ENCODE measurements around the gene C12orf57. TPM values are rescaled to one million over a fixed set of nuclear protein-coding genes. Genes with fewer than 3 reads are reported as not detected.
"Not testable (repeated sequence)": the region's sequence is repeated elsewhere in the genome, so short reads cannot be mapped to it uniquely, and the experiment has no call there.

Gene C12orf57, protein sequence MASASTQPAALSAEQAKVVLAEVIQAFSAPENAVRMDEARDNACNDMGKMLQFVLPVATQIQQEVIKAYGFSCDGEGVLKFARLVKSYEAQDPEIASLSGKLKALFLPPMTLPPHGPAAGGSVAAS
- total RNA-seq, result 162 TPM
- long read RNA-seq, transcript C12orf57-201 (3 exons, 560 nt), result major isoform, 44 of 51 reads
- long read RNA-seq, partial matches to known transcripts, result 3 of 51 reads
- long read RNA-seq, other reads (novel, unspliced or antisense), result 0 of 51 reads

DNA sequence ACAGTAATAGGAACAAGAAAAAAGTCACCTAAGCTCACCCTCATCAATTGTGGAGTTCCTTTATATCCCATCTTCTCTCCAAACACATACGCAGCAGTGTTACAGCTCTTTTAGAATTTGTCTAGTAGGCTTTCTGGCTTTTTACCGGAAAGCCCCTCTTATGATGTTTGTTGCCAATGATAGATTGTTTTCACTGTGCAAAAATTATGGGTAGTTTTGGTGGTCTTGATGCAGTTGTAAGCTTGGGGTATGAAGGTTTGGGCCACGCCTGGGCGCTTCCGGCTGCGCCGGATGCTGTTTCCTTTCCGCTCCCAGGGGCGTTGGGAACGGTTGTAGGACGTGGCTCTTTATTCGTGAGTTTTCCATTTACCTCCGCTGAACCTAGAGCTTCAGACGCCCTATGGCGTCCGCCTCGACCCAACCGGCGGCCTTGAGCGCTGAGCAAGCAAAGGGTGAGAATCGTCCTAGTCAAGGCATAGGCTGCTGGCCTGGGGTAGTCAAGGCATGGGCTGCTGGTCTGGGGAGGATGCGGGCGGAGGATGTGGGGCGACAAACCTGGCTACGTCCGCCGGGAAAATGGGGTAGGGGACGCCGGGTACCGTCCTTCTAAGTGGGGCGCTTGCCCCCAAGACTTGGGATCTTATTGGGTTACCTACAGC lies at the start of gene C12orf57, which contains the start of gene RNU7-1:
TSS of gene C12orf57 (plus strand) at position 301 of the 659 bp plus-strand sequence. CDS start at position 401, 100 bp downstream.
TSS of gene RNU7-1 (plus strand) at position 95 of the 659 bp plus-strand sequence.
- intact Hi-C loops (cut with DNase I), result loop anchor here (1.0 to 5.0 kb wide), 4 partner anchors 19 to 165 kb away; partner anchors contain the start of gene C1RL
- no peak for DNase-seq (ENCODE audit: low spot score)

DNA sequence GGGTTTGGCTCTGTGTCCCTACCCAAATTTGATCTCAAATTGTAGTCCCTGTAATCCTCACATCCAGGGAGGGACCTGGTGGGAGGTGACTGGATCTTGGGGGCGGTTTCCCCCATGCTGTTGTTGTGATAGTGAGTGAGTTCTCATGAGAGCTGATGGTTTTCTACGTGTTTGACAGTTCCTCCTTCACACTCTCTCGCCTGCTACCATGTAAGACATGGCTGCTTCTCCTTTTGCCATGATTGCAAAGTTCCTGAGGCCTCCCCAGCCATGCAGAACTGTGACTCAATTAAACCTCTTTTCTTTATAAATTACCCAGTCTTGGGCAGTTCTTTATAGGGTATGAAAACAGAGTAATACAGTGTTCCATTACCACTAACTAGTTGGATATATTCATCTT lies 49.5 kb upstream of the C12orf57 start:
- intact Hi-C loops (cut with DNase I), result no loop called here
- no peak for DNase-seq (ENCODE audit: low spot score)

DNA sequence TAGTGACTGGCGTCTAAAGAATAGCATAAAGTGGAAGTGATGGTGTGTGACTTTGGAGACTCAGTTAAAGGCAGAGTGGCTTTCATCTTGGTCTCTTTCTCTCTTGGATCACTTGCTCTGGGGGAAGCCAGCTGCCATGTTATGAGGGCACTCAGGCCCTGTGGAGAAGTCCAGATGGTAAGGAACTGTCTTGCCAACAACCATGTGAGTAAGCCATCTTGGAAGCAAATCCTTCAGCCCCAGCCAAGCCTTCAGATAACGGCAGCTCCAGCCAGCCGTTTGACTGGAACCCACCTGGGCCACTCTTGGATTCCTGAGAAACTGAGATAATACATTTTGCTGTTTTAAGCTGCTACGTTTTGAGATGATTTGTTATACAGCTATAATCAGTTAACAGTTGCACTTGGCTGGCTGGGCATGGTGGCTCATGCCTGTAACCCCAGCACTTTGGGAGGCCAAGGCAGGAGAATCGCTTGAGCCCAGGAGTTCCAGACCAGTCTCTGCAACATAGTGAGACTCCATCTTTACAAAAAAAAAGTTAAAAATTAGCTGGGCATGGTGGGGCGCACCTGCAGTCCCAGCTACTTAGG lies 46.9 kb upstream of the C12orf57 start:
- no peak for DNase-seq (ENCODE audit: low spot score)
- intact Hi-C loops (cut with DNase I), result no loop called here

DNA sequence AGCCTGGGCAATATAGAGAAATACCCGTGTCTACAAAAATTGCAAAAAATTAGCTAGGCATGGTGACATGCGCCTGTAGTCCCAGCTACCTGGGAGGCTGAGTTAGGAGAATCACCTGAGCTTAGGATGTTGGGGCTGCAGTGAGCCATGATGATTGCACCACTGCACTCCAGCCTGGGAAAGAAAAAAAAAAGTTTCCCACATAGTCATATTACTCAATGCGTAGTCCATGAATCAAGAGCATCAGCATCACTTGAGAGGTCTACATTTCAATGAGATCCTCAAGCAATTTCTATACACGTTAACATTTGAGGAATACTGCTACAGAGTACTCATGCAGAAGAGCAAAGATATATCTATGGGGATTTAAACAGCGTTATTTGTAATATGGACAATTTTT lies 44.4 kb upstream of the C12orf57 start:
- DNase-seq (ENCODE audit: low spot score), result no peak
- intact Hi-C loops (cut with DNase I), result no loop called here

DNA sequence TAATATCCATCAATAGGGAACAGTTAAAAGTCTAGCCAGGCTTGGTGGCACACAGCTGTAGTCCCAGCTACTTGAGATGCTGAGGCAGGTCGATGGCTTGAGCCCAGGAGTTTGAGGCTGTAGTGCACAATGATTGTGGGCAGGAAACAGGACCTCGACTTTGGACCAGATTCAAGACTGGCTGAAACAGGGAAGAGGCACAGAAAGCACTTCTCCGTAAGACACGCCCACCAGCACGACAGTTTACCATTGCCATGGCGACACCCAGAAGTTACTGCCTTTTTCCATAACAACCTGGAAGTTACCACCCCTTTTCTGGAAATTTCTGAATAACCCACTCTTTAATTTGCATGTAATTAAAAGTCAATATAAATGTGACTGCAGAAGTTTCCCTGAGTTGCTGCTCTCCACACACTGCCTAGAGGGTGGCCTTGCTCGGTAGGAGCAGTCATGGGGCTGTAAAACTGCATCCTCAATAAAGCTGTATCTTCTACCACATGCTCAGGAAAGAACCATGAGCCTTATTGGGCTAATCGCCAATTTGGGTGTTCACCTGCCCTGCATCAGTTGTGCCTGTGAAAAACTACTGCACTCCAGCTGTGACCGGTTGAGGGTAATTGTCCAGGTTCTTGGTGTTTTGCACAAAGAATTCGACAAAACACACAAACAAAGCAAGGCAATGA lies 43.8 kb upstream of the C12orf57 start:
- intact Hi-C loops (cut with DNase I), result no loop called here
- peak; percentile 89 for DNase-seq (ENCODE audit: low spot score)

DNA sequence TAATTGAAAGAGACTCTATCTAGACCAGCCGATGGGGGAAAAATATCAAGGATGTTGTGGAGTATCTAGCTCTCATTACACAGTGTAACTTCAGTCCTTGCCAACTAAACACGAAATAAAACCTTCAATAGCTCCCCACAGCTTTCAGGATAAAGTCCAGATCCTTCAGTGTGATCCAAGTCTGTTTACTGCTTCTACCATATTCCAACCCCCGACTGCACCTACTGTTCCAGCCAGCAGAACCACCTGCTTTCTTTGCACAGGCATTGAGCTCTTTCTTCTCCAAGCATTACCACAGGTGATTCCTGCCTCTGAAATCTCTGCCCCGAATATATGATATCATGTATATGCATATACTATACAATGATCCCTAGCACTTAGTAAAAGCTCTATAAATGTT lies 41.4 kb upstream of the C12orf57 start:
- intact Hi-C loops (cut with DNase I), result no loop called here
- no peak for DNase-seq (ENCODE audit: low spot score)

DNA sequence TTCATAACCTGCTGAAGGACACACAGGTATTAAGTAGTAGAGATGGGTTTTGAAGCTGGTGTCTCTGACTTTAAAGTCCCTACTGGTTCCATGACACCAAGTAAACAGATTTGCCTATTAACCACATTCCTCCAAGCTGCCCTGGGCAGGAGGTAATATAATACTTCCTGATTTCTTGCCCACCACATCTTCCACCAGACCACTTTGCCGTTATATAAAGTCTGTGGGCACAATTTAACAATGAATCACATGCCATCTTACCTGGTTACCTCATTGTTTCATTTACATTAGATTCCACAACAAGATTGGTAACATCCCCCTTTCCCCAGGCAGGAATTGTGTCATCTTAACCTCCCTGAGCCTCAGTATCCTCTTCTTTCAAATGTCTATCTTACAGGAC lies 40.1 kb upstream of the C12orf57 start:
- no peak for DNase-seq (ENCODE audit: low spot score)
- intact Hi-C loops (cut with DNase I), result loop anchor here (2.0 kb wide), 1 partner anchor 31 kb away; the partner anchor contains the start of gene SPSB2

DNA sequence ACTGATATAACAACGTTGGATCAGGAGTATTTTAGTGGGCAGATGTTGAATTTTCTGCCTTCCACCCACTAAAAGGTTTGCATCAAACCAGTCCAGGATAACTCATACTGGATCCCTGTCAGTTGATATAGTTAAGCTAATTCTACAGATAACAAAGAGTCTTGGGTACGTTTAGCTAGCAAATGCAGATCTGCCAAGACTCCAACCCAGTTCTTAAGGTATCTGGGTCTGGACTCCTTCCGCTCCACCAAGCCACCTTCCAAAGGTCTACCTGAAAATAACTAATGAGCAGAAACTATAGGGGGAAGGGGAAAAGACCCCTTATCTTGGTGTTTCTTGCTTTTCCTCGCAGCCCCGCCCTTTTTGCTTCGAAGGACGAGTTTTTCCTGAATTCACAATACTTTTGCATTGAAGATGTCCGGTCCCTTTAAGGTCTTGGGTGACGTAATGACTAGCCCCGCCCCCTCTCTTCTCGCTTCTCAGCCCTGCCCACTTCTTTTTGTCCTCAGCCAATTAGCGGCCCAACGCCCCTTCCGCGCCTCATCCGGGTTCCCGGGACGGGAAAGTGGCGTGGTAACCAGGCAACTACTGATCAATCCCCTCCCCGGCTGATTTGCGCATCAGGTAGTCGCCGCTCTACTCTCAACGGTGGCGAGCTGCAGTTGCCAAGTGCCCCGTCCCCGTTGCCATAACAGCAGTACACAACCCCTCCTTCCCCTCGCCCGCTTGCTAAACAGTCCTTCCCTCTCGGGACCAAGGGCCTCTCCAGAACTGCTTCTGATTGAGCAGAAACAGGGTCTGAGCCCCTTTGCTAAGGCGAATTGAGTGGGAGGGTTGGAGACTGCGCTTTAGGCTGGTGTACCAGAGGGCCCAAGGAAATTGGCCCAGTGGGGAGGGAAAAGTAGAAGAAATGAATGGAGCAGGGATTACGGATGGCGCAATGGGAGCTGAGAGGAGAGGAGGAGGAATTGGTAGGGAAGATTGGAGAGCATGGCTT lies 39.2 kb upstream of the C12orf57 start, which contains the start of gene LRRC23:
TSS of gene LRRC23 (plus strand) at position 543 of the 997 bp plus-strand sequence. CDS start 812 bp downstream, outside the sequence.
- intact Hi-C loops (cut with DNase I), result loop anchor here (2.0 kb wide), 1 partner anchor 32 kb away; the partner anchor contains the start of gene SPSB2
- peak; percentile 98 for DNase-seq (ENCODE audit: low spot score)

DNA sequence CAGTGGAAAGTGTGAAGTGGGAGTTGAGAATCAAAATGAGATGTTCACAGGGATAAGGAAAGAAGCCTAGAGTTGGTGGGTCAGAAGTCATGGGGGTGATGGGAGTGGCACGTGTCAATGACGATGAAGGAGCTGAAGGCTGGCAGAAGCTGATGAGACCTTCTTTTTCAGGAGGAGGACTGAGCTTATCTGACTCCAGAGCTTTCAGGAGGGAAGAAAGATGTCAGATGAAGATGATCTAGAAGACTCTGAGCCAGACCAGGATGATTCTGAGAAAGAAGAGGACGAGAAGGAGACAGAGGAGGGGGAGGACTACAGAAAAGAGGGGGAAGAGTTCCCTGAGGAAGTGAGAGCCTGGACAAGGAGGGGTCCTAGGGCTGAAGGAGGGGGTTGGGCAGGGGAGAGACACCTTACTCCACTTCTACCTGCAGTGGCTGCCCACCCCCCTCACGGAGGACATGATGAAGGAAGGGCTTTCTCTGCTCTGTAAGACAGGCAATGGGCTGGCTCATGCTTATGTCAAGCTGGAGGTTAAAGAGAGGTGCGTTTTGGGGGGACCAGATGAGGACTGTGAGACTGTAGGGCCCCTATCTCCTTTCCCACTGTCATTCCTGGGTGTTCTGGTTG lies 38.3 kb upstream of the C12orf57 start:
- intact Hi-C loops (cut with DNase I), result loop anchor here (2.0 kb wide), 1 partner anchor 33 kb away; the partner anchor contains the start of gene SPSB2

DNA sequence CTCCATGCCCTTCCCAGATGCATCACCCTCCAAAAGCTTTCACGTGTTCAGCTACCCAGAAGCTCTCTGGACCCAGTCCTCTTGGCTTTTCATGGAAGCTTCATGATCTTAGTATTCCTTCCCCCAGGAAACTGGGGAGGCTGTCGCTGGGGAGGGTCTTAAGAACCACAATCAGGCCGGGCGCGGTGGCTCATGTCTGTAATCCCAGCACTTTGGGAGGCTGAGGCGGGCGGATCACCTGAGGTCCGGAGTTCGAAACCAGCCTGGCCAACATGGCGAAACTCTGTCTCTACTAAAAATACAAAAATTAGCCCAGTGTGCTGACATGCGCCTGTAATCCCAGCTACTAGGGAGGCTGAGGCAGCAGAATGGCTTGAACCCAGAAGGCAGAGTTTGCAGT lies 35.7 kb upstream of the C12orf57 start:
- DNase-seq (ENCODE audit: low spot score); intact Hi-C loops (cut with DNase I): not testable (repeated sequence)

More for the DNA sequence above, 38.3 kb upstream of the C12orf57 start:
- DNase-seq (ENCODE audit: low spot score), result no peak

DNA sequence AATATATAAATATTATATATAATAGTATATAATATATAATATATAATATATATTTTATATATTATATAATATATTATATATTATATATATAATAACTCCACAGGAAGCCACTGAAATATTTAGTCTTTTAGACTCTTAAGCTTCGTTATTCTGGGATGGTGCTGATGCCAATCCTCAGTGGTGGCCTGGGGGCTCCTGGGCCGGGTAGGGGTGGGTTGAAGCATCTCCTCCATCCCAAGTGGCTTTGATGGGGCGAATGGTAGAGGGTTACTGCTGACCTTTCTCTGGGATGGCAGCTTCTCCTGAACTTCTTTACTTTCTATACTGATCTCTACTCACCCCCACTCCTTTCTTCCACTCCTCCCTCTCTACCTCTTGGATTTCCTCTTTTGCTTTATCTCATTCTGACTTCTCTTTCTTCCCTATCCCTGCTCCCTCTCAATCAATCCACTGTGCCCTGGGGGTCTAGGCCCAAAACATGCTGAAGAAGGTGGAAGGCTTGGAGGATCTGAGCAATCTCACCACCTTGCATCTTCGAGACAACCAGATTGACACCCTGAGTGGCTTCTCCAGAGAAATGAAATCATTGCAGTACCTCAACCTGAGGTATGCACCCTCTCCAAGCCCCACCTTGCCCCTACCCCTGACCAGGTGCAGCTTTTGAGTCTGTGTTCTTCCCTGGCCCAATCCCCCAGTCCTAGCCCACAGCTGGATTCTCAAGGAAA lies 34.2 kb upstream of the C12orf57 start:
- no peak for DNase-seq (ENCODE audit: low spot score)
- intact Hi-C loops (cut with DNase I), result no loop called here

DNA sequence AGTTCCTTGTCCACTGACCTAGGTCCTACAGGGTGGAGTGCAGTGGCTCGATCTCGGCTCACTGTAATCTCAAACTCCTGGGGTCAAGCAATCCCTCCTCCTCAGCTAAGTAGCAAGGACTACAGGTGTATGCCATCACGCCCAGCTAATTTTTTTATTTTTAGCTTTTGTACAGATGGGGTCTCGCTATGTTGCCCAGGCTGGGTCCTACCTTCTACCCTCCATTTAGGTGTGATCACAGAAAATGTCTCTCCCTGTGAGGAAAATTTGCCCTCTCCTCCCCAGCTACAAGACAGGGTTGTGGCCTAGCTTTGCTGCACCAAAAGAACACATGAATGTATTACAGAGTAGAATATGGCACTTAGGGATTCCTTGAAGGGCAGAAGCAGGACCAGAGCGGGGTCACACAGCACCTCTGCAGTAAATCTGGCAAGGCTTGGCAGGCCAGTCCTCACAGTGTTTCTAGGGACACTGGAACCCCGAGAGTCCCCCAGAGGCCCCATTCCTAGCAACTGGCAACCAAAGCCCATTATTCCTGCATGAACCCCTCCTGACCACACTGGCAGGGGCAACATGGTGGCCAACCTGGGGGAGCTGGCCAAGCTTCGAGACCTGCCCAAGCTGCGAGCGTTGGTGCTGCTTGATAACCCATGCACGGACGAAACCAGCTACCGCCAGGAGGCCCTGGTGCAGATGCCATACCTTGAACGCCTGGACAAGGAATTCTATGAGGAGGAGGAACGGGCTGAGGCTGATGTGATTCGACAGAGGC lies 31.5 kb upstream of the C12orf57 start:
- no peak for DNase-seq (ENCODE audit: low spot score)
- intact Hi-C loops (cut with DNase I), result no loop called here

DNA sequence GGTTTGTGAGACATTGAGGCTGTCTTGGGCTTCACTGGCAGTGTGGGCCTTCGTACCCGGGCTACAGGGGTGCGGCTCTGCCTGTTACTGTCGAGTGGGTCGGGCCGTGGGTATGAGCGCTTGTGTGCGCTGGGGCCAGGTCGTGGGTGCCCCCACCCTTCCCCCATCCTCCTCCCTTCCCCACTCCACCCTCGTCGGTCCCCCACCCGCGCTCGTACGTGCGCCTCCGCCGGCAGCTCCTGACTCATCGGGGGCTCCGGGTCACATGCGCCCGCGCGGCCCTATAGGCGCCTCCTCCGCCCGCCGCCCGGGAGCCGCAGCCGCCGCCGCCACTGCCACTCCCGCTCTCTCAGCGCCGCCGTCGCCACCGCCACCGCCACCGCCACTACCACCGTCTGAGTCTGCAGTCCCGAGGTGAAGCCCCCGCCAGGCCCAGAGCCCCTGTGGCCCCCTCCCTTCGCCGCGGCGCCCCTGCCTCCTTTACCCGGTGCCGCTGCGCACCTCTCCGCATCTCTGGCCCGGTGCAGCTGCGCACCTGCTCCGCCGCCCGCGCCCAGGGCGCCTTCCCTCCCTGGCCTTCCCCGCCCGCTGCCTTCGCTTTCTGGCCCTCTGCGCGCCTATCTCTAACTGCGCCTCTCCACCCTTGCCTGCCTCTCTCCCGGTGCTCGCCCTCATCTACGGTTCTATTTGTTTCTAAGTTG lies 29.4 kb upstream of the C12orf57 start, which contains the start of gene ENO2:
TSS of gene ENO2 (plus strand) at position 335 of the 701 bp plus-strand sequence. CDS start 1,253 bp downstream, outside the sequence.
- intact Hi-C loops (cut with DNase I), result no loop called here
- peak; percentile 86 for DNase-seq (ENCODE audit: low spot score)

DNA sequence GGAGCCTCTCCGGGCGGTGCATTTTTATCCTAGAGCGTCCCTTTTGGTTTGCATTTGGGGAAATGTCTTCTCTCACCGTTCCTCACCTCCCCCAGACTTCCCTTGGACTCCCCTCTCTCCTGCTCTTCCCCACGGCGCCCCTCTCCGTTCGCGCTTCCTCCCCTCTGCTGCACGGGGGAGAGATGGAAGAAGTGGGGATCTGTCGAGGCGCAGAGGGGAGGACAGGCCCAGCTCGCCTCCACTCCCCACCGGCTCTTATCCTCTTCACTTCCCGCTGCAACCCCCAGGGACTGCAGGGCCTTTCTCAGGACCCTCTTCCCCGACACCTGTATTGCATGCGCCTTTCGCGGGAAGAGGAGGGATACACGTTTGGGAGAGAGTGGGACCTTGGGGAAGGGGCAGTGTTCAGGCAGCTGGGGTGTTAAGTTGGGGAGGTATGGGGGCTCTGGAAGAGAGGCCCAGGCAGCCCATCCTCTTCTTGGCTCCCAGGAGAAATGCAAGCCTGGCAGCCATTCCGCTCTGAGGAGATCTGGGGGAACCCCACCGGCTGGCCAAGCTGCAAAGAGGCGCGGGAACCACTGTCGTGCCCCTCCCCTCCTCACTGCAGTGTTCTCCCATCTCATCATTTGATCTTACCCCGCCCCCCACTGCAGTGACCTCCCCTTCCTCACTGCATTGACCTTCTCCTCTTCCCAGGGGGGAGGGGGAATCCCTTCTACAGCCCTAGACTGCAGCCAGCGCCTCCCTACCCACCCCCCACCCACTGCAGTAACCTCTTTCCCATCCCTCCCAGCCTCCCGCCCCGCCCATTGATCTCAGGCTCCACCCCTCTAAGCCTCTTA lies 28.7 kb upstream of the C12orf57 start:
- no peak for DNase-seq (ENCODE audit: low spot score)
- intact Hi-C loops (cut with DNase I), result no loop called here

DNA sequence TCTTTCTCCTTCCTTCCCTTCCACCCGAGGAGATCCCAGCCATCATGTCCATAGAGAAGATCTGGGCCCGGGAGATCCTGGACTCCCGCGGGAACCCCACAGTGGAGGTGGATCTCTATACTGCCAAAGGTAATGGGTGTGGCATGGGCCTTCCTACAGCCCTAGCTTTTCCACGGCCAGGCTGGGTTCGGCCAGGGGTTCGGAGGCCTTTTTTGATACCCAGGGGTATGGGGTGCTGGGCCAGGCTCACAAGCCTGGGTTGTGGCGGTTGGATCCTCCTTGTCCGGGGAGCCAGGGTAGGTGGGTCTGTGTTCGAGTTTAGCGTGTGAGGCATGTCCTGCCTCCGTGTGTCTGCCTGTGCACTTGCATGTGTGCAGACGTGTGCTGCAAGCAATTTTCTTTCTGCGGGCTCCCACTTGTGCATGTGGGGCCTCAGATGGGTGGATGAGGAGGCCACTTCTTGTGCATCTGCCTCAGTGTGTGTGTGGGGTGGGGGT lies 28.0 kb upstream of the C12orf57 start:
- DNase-seq (ENCODE audit: low spot score), result no peak
- intact Hi-C loops (cut with DNase I), result no loop called here
